Raji (cell line): ENCODE results near the gene RPS6KA1.

Experiments
- POLR2A ChIP-seq: IDR thresholded peaks from 2 replicates; pipeline ENCODE4 v1.6.1; 2011; ENCODE audit warnings: low read depth, low read length, control low read depth; ENCODE audit not compliant: insufficient read depth

RPS6KA1 gene

GRCh38 chr1:26543462-26543861 is 13.9 kb downstream of the RPS6KA1 start:
- no peak for TF ChIP-seq POLR2A

- no peak for TF ChIP-seq POLR2A
Measured at GRCh38 chr1:26544126-26544525, 14.6 kb downstream of the RPS6KA1 start.

- TF ChIP-seq POLR2A: no peak
Measured at GRCh38 chr1:26545969-26546323, 16.4 kb downstream of the RPS6KA1 start.

- TF ChIP-seq POLR2A: no peak
Measured at GRCh38 chr1:26546375-26546774, 16.8 kb downstream of the RPS6KA1 start.

GRCh38 chr1:26546819-26547218 is 17.3 kb downstream of the RPS6KA1 start:
- TF ChIP-seq POLR2A: no peak

- no peak for TF ChIP-seq POLR2A
Measured at GRCh38 chr1:26548841-26549240, 19.3 kb downstream of the RPS6KA1 start.

GRCh38 chr1:26550946-26551345 is 21.4 kb downstream of the RPS6KA1 start:
- TF ChIP-seq POLR2A: no peak

GRCh38 chr1:26552720-26553119 is 23.2 kb downstream of the RPS6KA1 start:
- TF ChIP-seq POLR2A: no peak

GRCh38 chr1:26553942-26554682 is 24.6 kb downstream of the RPS6KA1 start:
- TF ChIP-seq POLR2A: no peak

- TF ChIP-seq POLR2A: no peak
Measured at GRCh38 chr1:26554781-26555180, 25.2 kb downstream of the RPS6KA1 start.

- TF ChIP-seq POLR2A: no peak
Measured at GRCh38 chr1:26555550-26555981, 26.0 kb downstream of the RPS6KA1 start.

- no peak for TF ChIP-seq POLR2A
Measured at GRCh38 chr1:26556111-26556510, 26.6 kb downstream of the RPS6KA1 start.

GRCh38 chr1:26557008-26557407 is 27.4 kb downstream of the RPS6KA1 start:
- no peak for TF ChIP-seq POLR2A

- no peak for TF ChIP-seq POLR2A
Measured at GRCh38 chr1:26558685-26559048, 29.1 kb downstream of the RPS6KA1 start.

GRCh38 chr1:26560403-26560780 is 30.8 kb downstream of the RPS6KA1 start:
- no peak for TF ChIP-seq POLR2A

GRCh38 chr1:26570287-26570686 is 40.7 kb downstream of the RPS6KA1 start:
- no peak for TF ChIP-seq POLR2A

GRCh38 chr1:26571381-26571780 is 41.8 kb downstream of the RPS6KA1 start:
- no peak for TF ChIP-seq POLR2A
